Measurements from ENCODE around the gene TMTC4. TPM values are rescaled to one million over a fixed set of nuclear protein-coding genes. Genes with fewer than 3 reads are reported as not detected.
A peak's percentile ranks its signal among the peaks of the same experiment; 100 is the strongest.

Gene TMTC4
- total RNA-seq, 1 donor from 2014 or later, result 22.9 TPM

- DNase-seq, result no peak
Measured at GRCh38 chr13:100667894-100668293, 6.7 kb downstream of the TMTC4 start.

GRCh38 chr13:100666124-100666523 is 8.5 kb downstream of the TMTC4 start:
- DNase-seq, result peak; percentile 78

- DNase-seq, result no peak
Measured at GRCh38 chr13:100665403-100665802, 9.2 kb downstream of the TMTC4 start.

- DNase-seq, result no peak
Measured at GRCh38 chr13:100664171-100664900, 10.3 kb downstream of the TMTC4 start.

- DNase-seq, result no peak
Measured at GRCh38 chr13:100662468-100663211, 12.0 kb downstream of the TMTC4 start.

- no peak for DNase-seq
Measured at GRCh38 chr13:100660761-100661160, 13.8 kb downstream of the TMTC4 start.

GRCh38 chr13:100659578-100659977 is 15.0 kb downstream of the TMTC4 start:
- no peak for DNase-seq

- DNase-seq, result no peak
Measured at GRCh38 chr13:100658363-100658762, 16.2 kb downstream of the TMTC4 start.

GRCh38 chr13:100657881-100658315 is 16.7 kb downstream of the TMTC4 start:
- DNase-seq, result no peak

- no peak for DNase-seq
Measured at GRCh38 chr13:100652510-100652909, 22.1 kb downstream of the TMTC4 start.

- no peak for DNase-seq
Measured at GRCh38 chr13:100650326-100650725, 24.3 kb downstream of the TMTC4 start.

GRCh38 chr13:100648354-100648753 is 26.2 kb downstream of the TMTC4 start:
- no peak for DNase-seq

GRCh38 chr13:100646871-100647270 is 27.7 kb downstream of the TMTC4 start:
- DNase-seq, result no peak

GRCh38 chr13:100646030-100646673 is 28.4 kb downstream of the TMTC4 start:
- DNase-seq, result no peak

GRCh38 chr13:100645382-100645781 is 29.2 kb downstream of the TMTC4 start:
- DNase-seq, result no peak

GRCh38 chr13:100644371-100644770 is 30.2 kb downstream of the TMTC4 start:
- DNase-seq, result no peak

- no peak for DNase-seq
Measured at GRCh38 chr13:100637796-100638195, 36.8 kb downstream of the TMTC4 start.

GRCh38 chr13:100637380-100637779 is 37.2 kb downstream of the TMTC4 start:
- no peak for DNase-seq

- DNase-seq, result no peak
Measured at GRCh38 chr13:100636441-100636840, 38.2 kb downstream of the TMTC4 start.

GRCh38 chr13:100636004-100636403 is 38.6 kb downstream of the TMTC4 start:
- DNase-seq, result no peak

GRCh38 chr13:100634696-100635095 is 39.9 kb downstream of the TMTC4 start:
- no peak for DNase-seq

- peak; percentile 53 for DNase-seq
Measured at GRCh38 chr13:100633461-100633860, 41.1 kb downstream of the TMTC4 start.

- no peak for DNase-seq
Measured at GRCh38 chr13:100630555-100630954, 44.0 kb downstream of the TMTC4 start.

Data from skin of body (tissue), 2 donors.